Esophagus muscularis mucosa (tissue), 4 donors: Measurements from ENCODE around the gene HIF1AN. TPM values are rescaled to one million over a fixed set of nuclear protein-coding genes. Genes with fewer than 3 reads are reported as not detected.

Experiments
- DNase-seq: peaks from one replicate; pipeline ENCODE4 v3.0.0-alpha.2; 2017; ENCODE audit errors: extremely low spot score
- H3K27ac ChIP-seq, 4 donors: fragments of 200-600 bp; sonication (generic); replicated peaks in 1 of 4; 1 replicate in 3 of 4; 2 replicates in 1 of 4; pipeline ENCODE4 v1.5.1; 2016 to 2019; ENCODE audit warnings: mild to moderate bottlenecking in 1 of 4
- H3K27me3 ChIP-seq, 4 donors: fragments of 200-600 bp; sonication (generic); one replicate each; pipeline versions ENCODE4 v1.5.1 to v1.6.0; 2016 to 2019
- H3K36me3 ChIP-seq, 4 donors: fragments of 200-600 bp; sonication (generic); one replicate each; pipeline ENCODE4 v1.5.1; 2016 to 2019
- H3K4me1 ChIP-seq, 4 donors: fragments of 200-600 bp; sonication (generic); one replicate each; pipeline ENCODE4 v1.5.1; 2016 to 2019
- H3K4me3 ChIP-seq, 4 donors: fragments of 200-600 bp; sonication (generic); 1 replicate in 2 of 4; 2 replicates in 2 of 4; pipeline ENCODE4 v1.5.1; 2016 to 2019; ENCODE audit warnings: mild to moderate bottlenecking in 4 of 4, moderate library complexity in 1 of 4
- H3K9me3 ChIP-seq, 4 donors: fragments of 200-600 bp; sonication (generic); 1 replicate in 3 of 4; 2 replicates in 1 of 4; pipeline ENCODE4 v1.5.1; 2016 to 2019
- EP300 ChIP-seq: sonication (generic); formaldehyde crosslinking; IDR thresholded peaks from one replicate; pipeline ENCODE4 v1.6.1; 2017; ENCODE audit warnings: antibody characterized with exemption
- POLR2A ChIP-seq: fragments of 450-650 bp; IDR thresholded peaks from one replicate; pipeline ENCODE4 v1.6.1; 2017; ENCODE audit warnings: antibody characterized with exemption, moderate library complexity, mild to moderate bottlenecking, low read depth
- POLR2AphosphoS5 ChIP-seq, 2 donors: sonication (generic); formaldehyde crosslinking; IDR thresholded peaks; one replicate each; pipeline ENCODE4 v1.6.1; 2017; ENCODE audit warnings: antibody characterized with exemption in 2 of 2
- WGBS: methylation state at CpG from one replicate; pipeline ENCODE4 v1.1.5; 2018; 5-methylcytosine and 5-hydroxymethylcytosine counted together
- intact Hi-C: fragments of 100-400 bp; cut with DNase I; formaldehyde crosslinking; loops from one replicate; pipeline ENCODE4 v1.15.1; 2023
- total RNA-seq, 4 donors: library from RNA; depleted of rRNA; stranded (reverse); fragments of >200 nt; gene quantifications; one replicate each; pipeline versions ENCODE4 v1.1.0 to v1.2.1, GENCODE V29; 2016
- TF ChIP-seq, protein P1 (sequence below), 3 experiments: fragments of 200-600 bp in 2 of 3; fragments of 450-650 bp in 1 of 3; sonication (generic) in 2 of 3; IDR thresholded peaks; one replicate each; pipeline ENCODE4 v1.5.1; 2017 to 2019; ENCODE audit warnings: antibody characterized with exemption in 3 of 3, mild to moderate bottlenecking in 2 of 3, moderate library complexity in 1 of 3

HIF1AN gene
- total RNA-seq, 4 donors from 2014 or later = 7.6 to 15.4 (median 13.6) TPM

DNA sequence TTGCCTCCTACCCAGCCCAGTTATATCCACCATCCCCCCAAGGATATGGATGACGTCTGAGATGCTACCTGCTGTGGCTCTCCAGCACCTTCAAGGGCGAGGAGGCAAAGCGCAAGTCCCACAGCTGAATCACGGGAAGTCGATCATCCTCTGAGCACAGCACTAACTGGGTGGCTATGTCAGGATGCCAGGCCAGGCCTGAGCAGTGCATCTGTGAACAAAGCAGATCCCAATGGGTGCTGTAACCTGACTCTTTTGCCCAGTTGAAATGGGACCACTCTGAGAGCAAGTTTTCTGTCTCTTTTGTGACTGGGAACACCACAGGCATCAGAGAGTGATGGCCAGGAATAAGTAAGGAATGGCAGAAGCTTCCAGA, 28.4 kb upstream of the HIF1AN start:
- peaks cover 7 to 94% (median 69%) of the 10 kb centered on the region in 4 donors for H3K36me3 ChIP-seq
- no peak for DNase-seq
- intact Hi-C loops = no loop called here

DNA sequence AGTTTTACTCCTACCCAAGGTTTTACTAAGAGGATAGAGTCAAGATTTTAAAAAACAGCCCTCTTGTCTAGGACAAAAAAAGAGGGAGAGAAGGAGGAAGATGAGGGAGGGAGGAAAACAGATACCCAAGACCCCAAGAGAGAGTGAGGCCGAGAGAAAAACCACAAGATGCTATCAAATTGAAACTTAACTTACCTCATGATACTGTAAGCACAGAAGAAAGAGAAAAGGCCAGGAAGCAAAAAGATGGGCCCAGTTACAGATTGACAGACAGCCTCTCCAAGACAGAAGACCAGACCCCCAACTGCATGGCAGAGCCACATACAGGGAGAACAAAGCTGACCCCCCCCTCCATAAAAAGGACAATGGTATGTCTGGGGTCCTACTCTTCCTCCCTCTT, 27.5 kb upstream of the HIF1AN start:
- intact Hi-C loops = no loop called here
- Histone ChIP-seq H3K9me3 (no peaks in the 10 kb centered on the region), H3K4me3 (no peak overlapping the region), H3K4me1 (no peaks in the 10 kb centered on the region), H3K36me3 (peaks cover 12 to 94% (median 66%) of the 10 kb centered on the region in 4 donors), H3K27ac (no peak overlapping the region), H3K27me3 (no peaks in the 10 kb centered on the region)
- WGBS = 73% methylated on average over 1 of the region's 1 CpG
- TF ChIP-seq, protein P1, sequence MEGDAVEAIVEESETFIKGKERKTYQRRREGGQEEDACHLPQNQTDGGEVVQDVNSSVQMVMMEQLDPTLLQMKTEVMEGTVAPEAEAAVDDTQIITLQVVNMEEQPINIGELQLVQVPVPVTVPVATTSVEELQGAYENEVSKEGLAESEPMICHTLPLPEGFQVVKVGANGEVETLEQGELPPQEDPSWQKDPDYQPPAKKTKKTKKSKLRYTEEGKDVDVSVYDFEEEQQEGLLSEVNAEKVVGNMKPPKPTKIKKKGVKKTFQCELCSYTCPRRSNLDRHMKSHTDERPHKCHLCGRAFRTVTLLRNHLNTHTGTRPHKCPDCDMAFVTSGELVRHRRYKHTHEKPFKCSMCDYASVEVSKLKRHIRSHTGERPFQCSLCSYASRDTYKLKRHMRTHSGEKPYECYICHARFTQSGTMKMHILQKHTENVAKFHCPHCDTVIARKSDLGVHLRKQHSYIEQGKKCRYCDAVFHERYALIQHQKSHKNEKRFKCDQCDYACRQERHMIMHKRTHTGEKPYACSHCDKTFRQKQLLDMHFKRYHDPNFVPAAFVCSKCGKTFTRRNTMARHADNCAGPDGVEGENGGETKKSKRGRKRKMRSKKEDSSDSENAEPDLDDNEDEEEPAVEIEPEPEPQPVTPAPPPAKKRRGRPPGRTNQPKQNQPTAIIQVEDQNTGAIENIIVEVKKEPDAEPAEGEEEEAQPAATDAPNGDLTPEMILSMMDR (IDR thresholded peaks at IDR 0.05) = no peak
- TF ChIP-seq POLR2AphosphoS5 (IDR thresholded peaks at IDR 0.05) (no peak), EP300 (no peak), POLR2A (no peak)
- DNase-seq = no peak

More for the DNA sequence above, 28.4 kb upstream of the HIF1AN start:
- TF ChIP-seq POLR2AphosphoS5 (IDR thresholded peaks at IDR 0.05) (no peak), POLR2A (no peak), EP300 (no peak)
- TF ChIP-seq, protein P1 (IDR thresholded peaks at IDR 0.05) = no peak
- H3K9me3 ChIP-seq = no peaks in the 10 kb centered on the region
- H3K27ac ChIP-seq = no peak overlapping the region
- 94% methylated on average over 5 of the region's 5 CpGs for WGBS
- no peaks in the 10 kb centered on the region for H3K27me3 ChIP-seq
- no peaks in the 10 kb centered on the region for H3K4me1 ChIP-seq
- H3K4me3 ChIP-seq = no peak overlapping the region

GRCh38 chr10:100508691-100509150, 27.0 kb upstream of the HIF1AN start:
- no peaks in the 10 kb centered on the region for H3K9me3 ChIP-seq
- H3K27me3 ChIP-seq = no peaks in the 10 kb centered on the region
- H3K4me1 ChIP-seq = no peaks in the 10 kb centered on the region
- DNase-seq = no peak
- no peak overlapping the region for H3K27ac ChIP-seq
- intact Hi-C loops = no loop called here
- WGBS = 60% methylated on average over 3 of the region's 3 CpGs
- peaks cover 12 to 94% (median 68%) of the 10 kb centered on the region in 4 donors for H3K36me3 ChIP-seq
- H3K4me3 ChIP-seq = no peak overlapping the region
- TF ChIP-seq, protein P1 (IDR thresholded peaks at IDR 0.05) = peak in 1 of 3 experiments; percentile 7
- TF ChIP-seq POLR2A = no peak

DNA sequence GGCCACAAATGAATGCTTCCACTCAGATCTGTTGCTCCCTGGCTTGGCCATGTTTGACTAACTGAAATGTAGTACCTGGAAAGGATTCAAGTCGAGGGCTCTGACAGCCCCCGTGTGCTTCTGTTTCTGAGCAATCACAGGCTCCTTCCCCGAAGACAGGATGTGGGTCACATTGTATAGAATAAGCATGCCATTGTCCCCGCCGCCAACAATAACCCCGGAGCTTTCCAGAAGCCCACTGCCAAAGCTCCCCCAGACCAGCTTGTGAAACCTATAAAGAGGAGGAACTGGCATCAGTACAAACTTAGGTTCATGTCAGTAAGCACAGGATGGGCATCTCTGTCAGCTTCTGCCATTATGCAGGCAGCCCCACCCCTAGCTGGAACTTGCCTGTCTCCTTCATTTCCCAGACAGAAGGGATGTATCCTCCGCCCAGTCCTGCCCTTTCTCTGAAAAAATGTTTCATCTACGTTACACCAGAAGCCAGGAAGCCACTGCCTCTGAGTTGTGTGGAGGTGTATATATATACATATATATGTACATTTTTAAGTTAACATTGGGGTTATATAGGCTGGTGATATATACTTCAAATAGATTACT, 26.4 kb upstream of the HIF1AN start:
- no peaks in the 10 kb centered on the region for H3K9me3 ChIP-seq
- intact Hi-C loops = no loop called here
- no peak overlapping the region for H3K27ac ChIP-seq
- TF ChIP-seq POLR2A (no peak), EP300 (no peak), POLR2AphosphoS5 (IDR thresholded peaks at IDR 0.05) (no peak)
- TF ChIP-seq, protein P1 (IDR thresholded peaks at IDR 0.05) = no peak
- H3K4me3 ChIP-seq = no peak overlapping the region
- DNase-seq = no peak
- H3K27me3 ChIP-seq = no peaks in the 10 kb centered on the region
- H3K36me3 ChIP-seq = peaks cover 12 to 88% (median 68%) of the 10 kb centered on the region in 4 donors
- H3K4me1 ChIP-seq = no peaks in the 10 kb centered on the region
- WGBS = 73% methylated on average over 8 of the region's 8 CpGs
